ENCODE results near the gene SYNRG. TPM values are rescaled to one million over a fixed set of nuclear protein-coding genes. Genes with fewer than 3 reads are reported as not detected.

The SYNRG gene
- total and polyA plus RNA-seq, 2 donors from 2014 or later = 8.6 to 47.0 TPM

DNA sequence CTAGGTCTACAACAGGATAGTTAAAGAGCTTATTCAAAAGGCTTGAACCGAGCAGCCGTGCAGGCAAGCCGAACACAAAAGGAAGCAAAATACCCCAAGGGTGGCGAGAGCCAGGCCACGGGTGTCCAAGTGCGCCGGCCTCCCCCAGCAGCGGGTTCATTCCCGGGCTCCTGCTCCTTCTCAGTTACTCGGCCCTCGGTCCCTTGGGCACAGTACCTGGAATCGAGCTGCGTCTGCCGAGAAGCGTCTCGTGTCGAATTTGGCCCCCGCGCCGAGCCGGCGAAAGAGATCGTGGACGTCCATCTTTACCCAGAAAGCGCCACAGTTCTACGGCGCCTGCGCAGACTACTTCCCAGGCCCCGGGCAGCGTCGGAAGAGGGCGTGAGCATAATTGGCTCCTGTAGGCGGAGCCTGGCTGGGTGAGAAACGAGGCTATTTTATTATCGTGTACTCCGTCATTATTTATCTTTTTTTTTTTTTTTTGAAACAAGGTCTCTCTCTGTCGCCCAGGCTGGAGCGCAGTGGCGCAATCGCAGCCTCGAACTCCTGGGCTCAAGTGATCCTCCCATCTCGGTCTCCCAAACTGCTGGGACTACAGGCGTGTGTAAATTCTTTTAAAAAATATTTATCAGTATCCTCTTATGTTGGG, 34.0 kb upstream of the SYNRG start, which contains the start of gene DDX52:
Gene DDX52 (minus strand): TSS at position 329 of the 649 bp plus-strand sequence. CDS start 26 bp downstream, at position 303.
- Histone ChIP-seq H3K36me3 (ENCODE audit: control insufficient read depth in 2 of 3, insufficient read depth in 3 of 3, low read length in 3 of 3) (peaks cover 2 to 9% (median 3%) of the 10 kb centered on the region in 3 donors), H3K4me3 (ENCODE audit: low read length in 3 of 3) (peak within 1 kb of the TSS; percentile 73 to 94 (median 88)), H3K27ac (ENCODE audit: low read depth in 2 of 2, low read length in 2 of 2) (peak within 1 kb of the TSS; percentile 20 to 58), H3K27me3 (ENCODE audit: control insufficient read depth, insufficient read depth, low read length) (no peaks in the 10 kb centered on the region), H3K4me1 (ENCODE audit: control insufficient read depth in 2 of 3, insufficient read depth in 2 of 3, low read depth in 1 of 3, low read length in 3 of 3) (peaks cover 4 to 8% (median 8%) of the 10 kb centered on the region in 3 donors), H3K9ac (ENCODE audit: low read length in 3 of 3) (peak within 1 kb of the TSS; percentile 12 to 88 (median 87)), H3K9me3 (ENCODE audit: control insufficient read depth in 2 of 3, insufficient read depth in 1 of 3, low read length in 3 of 3) (no peaks in the 10 kb centered on the region)
- intact Hi-C loops (cut with DNase I) = no loop called here
- peak; percentile 91 to 98 (median 96) for DNase-seq
- no peak for FAIRE-seq
- TF ChIP-seq, protein P1, sequence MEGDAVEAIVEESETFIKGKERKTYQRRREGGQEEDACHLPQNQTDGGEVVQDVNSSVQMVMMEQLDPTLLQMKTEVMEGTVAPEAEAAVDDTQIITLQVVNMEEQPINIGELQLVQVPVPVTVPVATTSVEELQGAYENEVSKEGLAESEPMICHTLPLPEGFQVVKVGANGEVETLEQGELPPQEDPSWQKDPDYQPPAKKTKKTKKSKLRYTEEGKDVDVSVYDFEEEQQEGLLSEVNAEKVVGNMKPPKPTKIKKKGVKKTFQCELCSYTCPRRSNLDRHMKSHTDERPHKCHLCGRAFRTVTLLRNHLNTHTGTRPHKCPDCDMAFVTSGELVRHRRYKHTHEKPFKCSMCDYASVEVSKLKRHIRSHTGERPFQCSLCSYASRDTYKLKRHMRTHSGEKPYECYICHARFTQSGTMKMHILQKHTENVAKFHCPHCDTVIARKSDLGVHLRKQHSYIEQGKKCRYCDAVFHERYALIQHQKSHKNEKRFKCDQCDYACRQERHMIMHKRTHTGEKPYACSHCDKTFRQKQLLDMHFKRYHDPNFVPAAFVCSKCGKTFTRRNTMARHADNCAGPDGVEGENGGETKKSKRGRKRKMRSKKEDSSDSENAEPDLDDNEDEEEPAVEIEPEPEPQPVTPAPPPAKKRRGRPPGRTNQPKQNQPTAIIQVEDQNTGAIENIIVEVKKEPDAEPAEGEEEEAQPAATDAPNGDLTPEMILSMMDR (IDR thresholded peaks at IDR 0.05; ENCODE audit: borderline replicate concordance, extremely low read depth, insufficient read depth) = no peak

DNA sequence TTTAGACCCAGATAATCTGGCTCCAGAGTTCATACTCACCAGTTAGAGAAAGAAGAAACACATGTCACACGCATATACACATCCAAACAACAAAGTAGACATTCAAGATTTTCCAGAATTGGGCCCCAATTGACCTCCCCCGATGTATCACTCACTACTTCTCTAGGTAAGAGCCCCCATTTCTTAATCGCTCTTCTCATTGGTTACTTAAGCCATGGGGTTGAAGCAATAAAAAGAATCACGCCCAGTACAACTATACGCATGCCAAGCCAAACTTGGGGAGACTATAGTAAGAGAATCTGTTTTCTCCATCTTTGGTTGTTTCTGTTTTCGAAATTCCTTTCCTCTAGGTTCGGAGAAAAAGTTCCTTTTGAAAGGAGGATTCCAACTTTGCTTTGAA, 33.5 kb upstream of the SYNRG start:
- DNase-seq (peak in 1 of 5 donors; percentile 52), FAIRE-seq (no peak)
- no peaks in the 10 kb centered on the region for H3K27me3 ChIP-seq (ENCODE audit: control insufficient read depth, insufficient read depth, low read length)
- peaks cover 4 to 9% (median 5%) of the 10 kb centered on the region in 3 donors for H3K36me3 ChIP-seq (ENCODE audit: control insufficient read depth in 2 of 3, insufficient read depth in 3 of 3, low read length in 3 of 3)
- peaks cover 4 to 8% (median 8%) of the 10 kb centered on the region in 3 donors for H3K4me1 ChIP-seq (ENCODE audit: control insufficient read depth in 2 of 3, insufficient read depth in 2 of 3, low read depth in 1 of 3, low read length in 3 of 3)
- intact Hi-C loops (cut with DNase I) = no loop called here
- peak overlapping the region; percentile 12 to 88 (median 87) for H3K9ac ChIP-seq (ENCODE audit: low read length in 3 of 3)
- no peaks in the 10 kb centered on the region for H3K9me3 ChIP-seq (ENCODE audit: control insufficient read depth in 2 of 3, insufficient read depth in 1 of 3, low read length in 3 of 3)
- H3K4me3 ChIP-seq (ENCODE audit: low read length in 3 of 3) = peak overlapping the region; percentile 73 to 94 (median 88)
- peak overlapping the region; percentile 20 to 58 for H3K27ac ChIP-seq (ENCODE audit: low read depth in 2 of 2, low read length in 2 of 2)
- TF ChIP-seq, protein P1 (IDR thresholded peaks at IDR 0.05; ENCODE audit: borderline replicate concordance, extremely low read depth, insufficient read depth) = no peak

DNA sequence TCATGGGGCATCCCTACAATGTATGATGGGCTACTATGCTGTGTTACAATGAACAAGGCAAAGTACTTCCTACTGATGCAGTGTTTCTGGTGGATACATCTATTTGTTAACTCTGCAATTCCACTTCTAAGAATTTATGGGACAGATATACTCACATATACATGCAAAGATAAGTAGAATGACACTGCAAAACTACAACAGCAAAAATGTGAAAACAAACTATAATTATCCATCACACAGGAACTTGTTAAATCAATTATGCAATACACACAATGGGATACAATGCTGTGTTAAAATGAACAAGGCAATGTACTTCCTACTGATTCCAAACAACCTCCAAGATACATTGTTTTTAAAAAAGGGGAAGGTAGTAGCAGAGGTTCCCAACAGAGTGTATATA, 30.8 kb upstream of the SYNRG start:
- TF ChIP-seq, protein P1 (IDR thresholded peaks at IDR 0.05; ENCODE audit: borderline replicate concordance, extremely low read depth, insufficient read depth) = no peak
- Histone ChIP-seq H3K9ac (ENCODE audit: low read length in 3 of 3) (no peak overlapping the region), H3K36me3 (ENCODE audit: control insufficient read depth in 2 of 3, insufficient read depth in 3 of 3, low read length in 3 of 3) (peaks cover 5 to 13% (median 6%) of the 10 kb centered on the region in 3 donors), H3K9me3 (ENCODE audit: control insufficient read depth in 2 of 3, insufficient read depth in 1 of 3, low read length in 3 of 3) (no peaks in the 10 kb centered on the region), H3K27me3 (ENCODE audit: control insufficient read depth, insufficient read depth, low read length) (no peaks in the 10 kb centered on the region), H3K27ac (ENCODE audit: low read depth in 2 of 2, low read length in 2 of 2) (no peak overlapping the region), H3K4me3 (ENCODE audit: low read length in 3 of 3) (no peak overlapping the region), H3K4me1 (ENCODE audit: control insufficient read depth in 2 of 3, insufficient read depth in 2 of 3, low read depth in 1 of 3, low read length in 3 of 3) (peaks cover 4 to 8% (median 8%) of the 10 kb centered on the region in 3 donors)
- FAIRE-seq (no peak), DNase-seq (no peak)
- intact Hi-C loops (cut with DNase I) = no loop called here

Data from kidney (tissue), 14 donors.